Caco-2 (cell line): Measurements from ENCODE around the gene SLCO4A1. TPM values are rescaled to one million over a fixed set of nuclear protein-coding genes. Genes with fewer than 3 reads are reported as not detected.

Experiments used
- BruUV-seq: library from RNA; stranded (reverse); fragments of 400-500 nt; replicated peaks from 2 replicates; lab custom pipeline; 2021; lab: Mats Ljungman, UMichigan
- CTCF ChIA-PET: fragments of 300-600 bp; sonication (Branson Sonifier 250); formaldehyde crosslinking; loops from one replicate; lab custom pipeline; 2022; ENCODE audit warnings: antibody characterized with exemption; lab: Charles Lee
- POLR2A ChIA-PET: fragments of 300-600 bp; sonication (Branson Sonifier 250); formaldehyde crosslinking; loops from one replicate; lab custom pipeline; 2022; ENCODE audit warnings: antibody characterized with exemption; lab: Charles Lee
- DNase-seq, 2 experiments: peaks; one replicate each; pipeline versions ENCODE4 v3.0.0 to v3.0.0-alpha.2; 2020 to 2022
- H3K27me3 ChIP-seq: replicated peaks from 2 replicates; pipeline ENCODE4 v1.6.0; 2011; ENCODE audit warnings: low read length; ENCODE audit not compliant: control insufficient read depth, insufficient read depth
- H3K36me3 ChIP-seq: 2 replicates; pipeline ENCODE4 v1.5.1; 2011; ENCODE audit warnings: low read length; ENCODE audit not compliant: control insufficient read depth, insufficient read depth
- H3K4me1 ChIP-seq: fragments of 250-450 bp; sonication (Bioruptor Pico); 2 replicates; pipeline ENCODE4 v1.5.1; 2020; ENCODE audit warnings: mild to moderate bottlenecking
- H3K4me3 ChIP-seq: 2 replicates; pipeline ENCODE4 v1.5.1; 2011; ENCODE audit warnings: low read depth, mild to moderate bottlenecking, control low read depth, low read length
- H3K9me3 ChIP-seq: fragments of 250-450 bp; sonication (Bioruptor Pico); 2 replicates; pipeline ENCODE4 v1.5.1; 2020; ENCODE audit warnings: mild to moderate bottlenecking, moderate library complexity
- H3K27ac Mint-ChIP-seq: one replicate; pipeline ENCODE4 v1.8.0; 2022; ENCODE audit warnings: mixed read lengths; ENCODE audit not compliant: unreplicated experiment
- H3K27me3 Mint-ChIP-seq: one replicate; pipeline ENCODE4 v1.8.0; 2022; ENCODE audit warnings: mixed read lengths; ENCODE audit not compliant: insufficient read depth, unreplicated experiment
- H3K36me3 Mint-ChIP-seq: one replicate; pipeline ENCODE4 v1.8.0; 2022; ENCODE audit warnings: mild to moderate bottlenecking, mixed read lengths; ENCODE audit not compliant: insufficient read depth, unreplicated experiment
- H3K4me1 Mint-ChIP-seq: one replicate; pipeline ENCODE4 v1.8.0; 2022; ENCODE audit warnings: low read depth, mixed read lengths; ENCODE audit not compliant: unreplicated experiment
- H3K4me3 Mint-ChIP-seq: one replicate; pipeline ENCODE4 v1.8.0; 2022; ENCODE audit warnings: mild to moderate bottlenecking, moderate library complexity, mixed read lengths; ENCODE audit not compliant: unreplicated experiment
- H3K9me3 Mint-ChIP-seq: one replicate; pipeline ENCODE4 v1.8.0; 2022; ENCODE audit warnings: mixed read lengths; ENCODE audit not compliant: unreplicated experiment
- CTCF ChIP-seq, 2 experiments: fragments of 200-600 bp in 1 of 2; IDR thresholded peaks; 1 replicate in 1 of 2; 2 replicates in 1 of 2; pipeline versions ENCODE4 v1.5.1 to v1.8.0; 2011 to 2022; ENCODE audit warnings: antibody characterized with exemption in 1 of 2, control low read depth in 1 of 2, inconsistent platforms in 1 of 2, low read depth in 1 of 2, low read length in 1 of 2, mild to moderate bottlenecking in 1 of 2, moderate library complexity in 1 of 2; ENCODE audit not compliant: insufficient read depth in 1 of 2, severe bottlenecking in 1 of 2, unreplicated experiment in 1 of 2
- intact Hi-C: fragments of 100-400 bp; cut with micrococcal nuclease; formaldehyde crosslinking; loops from one replicate; pipeline ENCODE4 v1.10.0; 2022; ENCODE audit not compliant: unreplicated experiment
- total RNA-seq: library from RNA; stranded (reverse); gene quantifications from 2 replicates; pipeline ENCODE4 v1.2.3, GENCODE V29; 2022

The SLCO4A1 gene
- total RNA-seq, 1 experiment from 2014 or later: 18.7 TPM

DNA sequence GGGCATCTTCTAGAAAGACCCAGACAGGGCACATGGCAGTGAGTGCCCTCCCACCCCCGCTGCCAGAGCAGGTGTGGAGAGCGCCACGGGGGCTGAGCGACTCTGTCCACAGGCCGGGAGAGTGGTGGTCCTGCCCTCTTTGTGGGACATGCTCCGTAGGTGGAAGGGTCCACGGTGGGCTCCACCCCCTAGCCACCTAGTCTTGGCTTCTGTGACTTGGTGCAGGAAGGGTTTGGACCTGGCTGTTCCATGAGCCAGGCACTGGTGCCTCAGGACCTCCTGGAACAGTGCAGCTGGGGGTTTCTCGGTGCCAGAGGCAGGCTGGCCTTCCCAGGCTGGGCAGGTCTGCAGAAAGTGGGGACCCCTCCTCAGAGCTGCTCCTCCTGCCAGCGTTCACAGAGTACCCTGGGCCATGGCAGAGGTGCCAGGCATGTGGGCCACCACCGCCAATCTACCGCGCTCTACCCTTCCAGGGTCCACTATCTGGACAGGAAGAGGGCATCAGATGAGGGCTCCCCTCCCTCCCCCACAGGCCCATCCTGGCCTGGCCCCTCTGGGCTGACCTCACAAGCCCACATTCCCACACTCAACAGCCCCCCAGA is 23.0 kb downstream of the SLCO4A1 start:
- Histone ChIP-seq H3K9me3 (no peaks in the 10 kb centered on the region), H3K27me3 (no peaks in the 10 kb centered on the region), H3K4me1 (no peaks in the 10 kb centered on the region), H3K4me3 (no peak overlapping the region), H3K36me3 (no peaks in the 10 kb centered on the region)
- POLR2A ChIA-PET: no interaction called here
- Mint-ChIP-seq H3K4me1 (no peaks in the 10 kb centered on the region), H3K36me3 (no peaks in the 10 kb centered on the region), H3K9me3 (no peaks in the 10 kb centered on the region), H3K27me3 (no peaks in the 10 kb centered on the region), H3K4me3 (no peak overlapping the region), H3K27ac (no peak overlapping the region)
- TF ChIP-seq CTCF (IDR thresholded peaks at IDR 0.05; ENCODE audit: insufficient read depth in 1 of 2, low read depth in 1 of 2, low read length in 1 of 2, severe bottlenecking in 1 of 2, unreplicated experiment in 1 of 2): no peak
- CTCF ChIA-PET: interaction anchor here (0.6 to 1.7 kb wide), 6 partner anchors 11 to 181 kb away, joined by 3 to 5 read pairs (median 4); no protein-coding TSS in a partner anchor
- no peak for DNase-seq
- no TSS peak for BruUV-seq
- intact Hi-C loops: no loop called here

DNA sequence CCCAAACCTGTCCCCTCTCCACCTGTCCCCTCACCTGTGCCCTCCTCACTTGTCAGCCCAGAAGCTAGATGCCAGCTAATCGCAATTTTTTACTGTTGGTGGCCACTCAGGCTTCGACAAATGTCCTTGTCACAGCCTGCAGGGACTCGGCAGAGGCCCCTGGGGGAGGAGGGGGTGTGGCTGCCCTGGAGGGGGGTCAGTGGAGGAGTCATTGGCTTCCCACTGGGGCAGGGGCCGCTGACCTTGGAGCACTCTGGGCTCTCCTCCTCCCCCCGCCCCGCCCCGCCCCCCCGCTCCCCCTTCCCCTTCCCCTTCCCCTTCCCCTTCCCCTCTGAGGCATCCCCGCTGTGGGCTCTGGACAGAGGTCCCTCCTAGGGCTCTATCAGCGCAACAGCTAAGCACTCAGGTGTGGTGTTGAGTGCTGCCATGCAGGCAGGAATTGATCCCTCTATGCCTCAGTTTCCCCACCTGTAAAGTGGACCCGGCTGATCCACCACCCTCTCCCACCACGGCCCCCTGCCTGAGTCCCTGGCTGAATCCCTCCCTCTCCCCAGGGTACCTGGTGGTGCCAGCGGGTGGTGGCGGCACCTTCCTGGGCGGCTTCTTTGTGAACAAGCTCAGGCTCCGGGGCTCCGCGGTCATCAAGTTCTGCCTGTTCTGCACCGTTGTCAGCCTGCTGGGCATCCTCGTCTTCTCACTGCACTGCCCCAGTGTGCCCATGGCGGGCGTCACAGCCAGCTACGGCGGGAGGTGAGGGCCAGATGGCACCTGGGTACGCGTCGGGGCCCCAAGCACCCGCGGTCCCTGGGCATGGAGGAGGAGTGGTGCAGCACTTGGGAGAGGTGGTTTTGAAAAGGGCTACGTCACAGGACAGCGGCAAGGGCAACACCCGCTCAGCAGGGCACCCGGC is 23.8 kb downstream of the SLCO4A1 start:
- Mint-ChIP-seq H3K4me1 (no peaks in the 10 kb centered on the region), H3K27me3 (no peaks in the 10 kb centered on the region), H3K9me3 (no peaks in the 10 kb centered on the region), H3K4me3 (no peak overlapping the region), H3K36me3 (no peaks in the 10 kb centered on the region), H3K27ac (no peak overlapping the region)
- no peak for TF ChIP-seq CTCF (IDR thresholded peaks at IDR 0.05; ENCODE audit: insufficient read depth in 1 of 2, low read depth in 1 of 2, low read length in 1 of 2, severe bottlenecking in 1 of 2, unreplicated experiment in 1 of 2)
- Histone ChIP-seq H3K27me3 (no peaks in the 10 kb centered on the region), H3K36me3 (no peaks in the 10 kb centered on the region), H3K9me3 (no peaks in the 10 kb centered on the region), H3K4me1 (no peaks in the 10 kb centered on the region), H3K4me3 (no peak overlapping the region)
- BruUV-seq: no TSS peak
- no peak for DNase-seq
- ChIA-PET CTCF (interaction anchor here (0.6 to 2.7 kb wide), 8 partner anchors 10 to 181 kb away, joined by 3 to 23 read pairs (median 4); no protein-coding TSS in a partner anchor), POLR2A (no interaction called here)
- intact Hi-C loops: no loop called here

DNA sequence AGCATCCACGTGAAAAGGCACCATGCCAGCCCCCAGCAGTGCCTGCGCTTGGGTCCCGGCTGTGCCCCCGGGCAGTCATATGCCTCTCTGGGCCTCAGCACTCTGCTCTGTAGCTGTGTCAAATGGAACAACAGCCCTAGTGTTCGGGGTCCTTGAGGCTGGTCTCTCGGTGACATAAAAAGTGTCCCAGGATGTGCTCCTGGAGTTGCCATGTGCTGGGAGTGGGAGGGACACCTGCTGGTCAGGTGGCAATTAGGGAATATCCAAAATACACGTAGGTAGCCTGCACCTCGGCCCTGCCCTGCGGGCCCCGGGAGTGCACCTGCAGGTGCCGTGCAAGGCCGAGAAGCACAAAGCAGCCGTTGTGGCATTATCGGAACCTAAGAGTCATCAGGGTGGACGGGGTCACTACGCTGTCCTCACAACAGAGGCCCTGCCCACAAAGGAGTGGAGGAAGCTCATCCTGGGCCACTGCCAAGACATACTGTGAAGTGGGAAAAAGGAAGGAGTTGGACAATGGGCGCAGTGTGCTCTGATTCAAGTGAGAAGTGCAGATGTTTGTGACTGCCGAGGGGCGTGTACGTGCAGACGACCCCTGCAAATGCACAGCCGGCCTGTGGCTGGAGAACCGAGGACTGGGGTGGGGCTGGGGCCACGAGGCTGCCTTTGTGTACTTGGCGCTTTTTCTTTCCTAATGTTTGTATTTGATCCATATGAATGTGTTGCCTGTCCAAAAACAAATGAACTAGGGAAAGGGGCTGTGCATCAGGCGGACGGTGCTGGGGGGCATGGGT is 24.6 kb downstream of the SLCO4A1 start:
- POLR2A ChIA-PET: no interaction called here
- TF ChIP-seq CTCF (IDR thresholded peaks at IDR 0.05; ENCODE audit: insufficient read depth in 1 of 2, low read depth in 1 of 2, low read length in 1 of 2, severe bottlenecking in 1 of 2, unreplicated experiment in 1 of 2): no peak
- H3K4me3 ChIP-seq: no peak overlapping the region
- CTCF ChIA-PET: interaction anchor here (0.6 to 2.7 kb wide), 5 partner anchors 19 to 141 kb away, joined by 3 to 23 read pairs (median 7); no protein-coding TSS in a partner anchor
- H3K4me3 Mint-ChIP-seq: no peak overlapping the region
- intact Hi-C loops: no loop called here
- no peaks in the 10 kb centered on the region for H3K27me3 Mint-ChIP-seq
- no peaks in the 10 kb centered on the region for H3K9me3 Mint-ChIP-seq
- DNase-seq: no peak
- H3K9me3 ChIP-seq: no peaks in the 10 kb centered on the region
- H3K4me1 ChIP-seq: no peaks in the 10 kb centered on the region
- no peaks in the 10 kb centered on the region for H3K36me3 Mint-ChIP-seq
- H3K27ac Mint-ChIP-seq: no peak overlapping the region
- no peaks in the 10 kb centered on the region for H3K4me1 Mint-ChIP-seq
- BruUV-seq: no TSS peak
- H3K27me3 ChIP-seq: no peaks in the 10 kb centered on the region
- H3K36me3 ChIP-seq: no peaks in the 10 kb centered on the region
